Fibroblast of mammary gland (primary cell): ENCODE results near the gene MRGPRX1.
"Not testable (repeated sequence)": the region's sequence is repeated elsewhere in the genome, so short reads cannot be mapped to it uniquely, and the experiment has no call there.

ENCODE experiments used
- DNase-seq: peaks from one replicate; pipeline ENCODE4 v3.0.0-alpha.2; 2010; ENCODE audit warnings: low read depth
- H3K4me3 ChIP-seq: 2 replicates; pipeline ENCODE4 v1.5.1; 2011; ENCODE audit warnings: low read depth, mild to moderate bottlenecking, low read length, moderate library complexity; ENCODE audit not compliant: control insufficient read depth
- TF ChIP-seq, protein P1 (sequence below): conservative IDR thresholded peaks from 2 replicates; pipeline ENCODE4 v1.5.1; 2011; ENCODE audit warnings: low read depth, low read length, inconsistent platforms; ENCODE audit not compliant: control insufficient read depth, insufficient read depth

MRGPRX1 gene

DNA sequence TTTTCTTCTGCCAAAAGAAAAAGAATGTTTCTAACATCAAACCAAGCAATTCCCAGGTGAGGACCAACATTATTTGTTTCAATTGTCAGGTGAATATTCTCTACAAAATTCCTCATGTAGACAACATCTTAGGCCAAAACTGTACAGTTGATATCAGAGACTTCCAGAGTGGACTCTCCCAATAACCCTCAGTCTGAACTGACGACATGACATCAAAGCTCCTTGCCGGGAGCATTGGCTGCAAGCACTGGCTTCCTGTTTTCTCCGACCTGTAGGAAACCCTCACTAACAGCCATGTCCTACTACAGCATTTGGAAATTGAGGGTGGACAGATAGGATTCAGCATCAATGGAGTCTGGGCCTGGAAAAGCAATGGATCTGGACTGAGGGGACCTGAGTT lies 30.5 kb upstream of the MRGPRX1 start:
- DNase-seq = no peak
- no peak overlapping the region for H3K4me3 ChIP-seq
- TF ChIP-seq, protein P1, sequence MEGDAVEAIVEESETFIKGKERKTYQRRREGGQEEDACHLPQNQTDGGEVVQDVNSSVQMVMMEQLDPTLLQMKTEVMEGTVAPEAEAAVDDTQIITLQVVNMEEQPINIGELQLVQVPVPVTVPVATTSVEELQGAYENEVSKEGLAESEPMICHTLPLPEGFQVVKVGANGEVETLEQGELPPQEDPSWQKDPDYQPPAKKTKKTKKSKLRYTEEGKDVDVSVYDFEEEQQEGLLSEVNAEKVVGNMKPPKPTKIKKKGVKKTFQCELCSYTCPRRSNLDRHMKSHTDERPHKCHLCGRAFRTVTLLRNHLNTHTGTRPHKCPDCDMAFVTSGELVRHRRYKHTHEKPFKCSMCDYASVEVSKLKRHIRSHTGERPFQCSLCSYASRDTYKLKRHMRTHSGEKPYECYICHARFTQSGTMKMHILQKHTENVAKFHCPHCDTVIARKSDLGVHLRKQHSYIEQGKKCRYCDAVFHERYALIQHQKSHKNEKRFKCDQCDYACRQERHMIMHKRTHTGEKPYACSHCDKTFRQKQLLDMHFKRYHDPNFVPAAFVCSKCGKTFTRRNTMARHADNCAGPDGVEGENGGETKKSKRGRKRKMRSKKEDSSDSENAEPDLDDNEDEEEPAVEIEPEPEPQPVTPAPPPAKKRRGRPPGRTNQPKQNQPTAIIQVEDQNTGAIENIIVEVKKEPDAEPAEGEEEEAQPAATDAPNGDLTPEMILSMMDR = no peak

DNA sequence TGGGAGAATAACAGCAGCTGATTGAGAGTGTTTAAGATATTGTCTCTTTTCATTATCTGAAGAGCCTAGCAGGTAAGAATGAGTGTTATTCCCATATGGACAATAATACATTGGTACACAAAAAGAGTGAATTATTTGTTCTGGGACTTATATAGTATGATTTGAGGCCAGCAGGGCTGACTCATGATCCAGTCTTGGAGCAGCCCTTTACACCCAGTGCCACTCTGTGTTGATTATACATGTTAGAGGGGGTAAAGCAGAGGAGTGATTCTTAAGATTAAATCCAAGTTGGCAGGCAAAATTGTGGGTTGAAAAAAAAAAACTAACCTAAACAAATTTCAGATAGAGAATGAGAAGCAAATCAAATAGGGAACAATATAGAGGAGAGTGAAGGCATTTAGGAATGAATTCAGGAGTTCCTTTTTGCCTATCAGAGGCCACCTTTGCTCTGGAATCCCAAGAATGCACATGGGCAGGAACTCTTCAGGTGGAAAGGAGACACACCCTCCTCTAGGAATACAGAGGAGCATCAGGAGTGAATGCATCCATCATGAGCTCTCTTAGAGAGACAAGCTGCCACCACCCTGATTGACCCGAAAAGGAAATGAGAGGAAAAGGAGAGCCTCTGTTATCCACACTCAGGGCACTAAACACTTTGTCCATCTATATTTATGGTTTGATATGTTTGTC lies 19.2 kb upstream of the MRGPRX1 start:
- H3K4me3 ChIP-seq = no peak overlapping the region
- TF ChIP-seq, protein P1 = no peak
- no peak for DNase-seq

DNA sequence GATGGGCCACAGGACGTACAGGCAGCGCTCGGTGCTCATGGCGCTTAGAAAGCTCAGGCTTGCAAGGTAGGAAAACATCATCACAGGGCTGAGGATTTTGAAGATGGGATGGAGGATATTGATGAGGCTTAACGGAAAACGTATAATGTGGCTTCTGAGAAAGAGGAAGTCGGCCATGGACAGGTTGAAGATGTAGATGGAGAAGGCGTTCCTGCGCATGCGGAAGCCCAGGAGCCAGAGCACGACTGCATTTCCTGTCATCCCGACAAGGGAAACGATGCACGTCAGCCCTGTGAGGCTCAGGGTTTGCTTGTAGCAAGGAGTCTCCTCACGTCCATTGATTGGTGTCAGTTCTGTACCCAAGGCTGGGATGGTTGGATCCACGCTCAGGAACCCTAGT lies 17.4 kb upstream of the MRGPRX1 start:
- TF ChIP-seq, protein P1 = no peak
- DNase-seq = no peak
- H3K4me3 ChIP-seq = no peak overlapping the region

DNA sequence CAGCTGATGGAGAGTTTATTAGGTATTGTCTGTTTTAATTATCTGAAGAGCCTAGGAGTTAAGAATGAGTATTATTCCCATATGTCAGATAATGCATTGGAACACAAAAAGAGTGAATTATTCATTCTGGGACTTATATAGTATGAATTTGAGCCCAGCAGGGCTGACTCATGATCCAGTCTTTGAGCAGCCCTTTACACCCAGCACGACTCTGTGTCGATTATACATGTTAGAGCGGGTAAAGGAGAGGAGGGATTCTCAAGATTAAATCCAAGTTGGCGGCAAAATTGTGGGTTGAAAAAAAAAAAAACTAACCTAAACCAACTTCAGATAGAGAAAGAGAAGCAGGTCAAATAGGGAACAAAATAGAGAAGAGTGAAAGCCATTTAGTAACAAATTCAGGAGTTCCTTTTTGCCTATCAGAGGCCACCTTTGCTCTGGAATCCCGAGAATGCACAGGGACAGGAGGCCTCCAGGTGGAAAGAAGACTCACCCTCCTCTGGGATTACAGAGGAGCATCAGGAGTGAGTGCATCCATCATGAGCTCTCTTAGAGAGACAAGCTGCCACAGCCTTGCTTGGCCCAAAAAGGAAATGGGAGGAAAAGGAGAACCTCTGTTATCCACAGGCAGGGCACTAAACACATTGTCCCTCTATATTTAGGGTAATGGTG lies 3.1 kb downstream of the MRGPRX1 start:
- TF ChIP-seq, protein P1 = no peak
- H3K4me3 ChIP-seq = no peak overlapping the region
- no peak for DNase-seq

DNA sequence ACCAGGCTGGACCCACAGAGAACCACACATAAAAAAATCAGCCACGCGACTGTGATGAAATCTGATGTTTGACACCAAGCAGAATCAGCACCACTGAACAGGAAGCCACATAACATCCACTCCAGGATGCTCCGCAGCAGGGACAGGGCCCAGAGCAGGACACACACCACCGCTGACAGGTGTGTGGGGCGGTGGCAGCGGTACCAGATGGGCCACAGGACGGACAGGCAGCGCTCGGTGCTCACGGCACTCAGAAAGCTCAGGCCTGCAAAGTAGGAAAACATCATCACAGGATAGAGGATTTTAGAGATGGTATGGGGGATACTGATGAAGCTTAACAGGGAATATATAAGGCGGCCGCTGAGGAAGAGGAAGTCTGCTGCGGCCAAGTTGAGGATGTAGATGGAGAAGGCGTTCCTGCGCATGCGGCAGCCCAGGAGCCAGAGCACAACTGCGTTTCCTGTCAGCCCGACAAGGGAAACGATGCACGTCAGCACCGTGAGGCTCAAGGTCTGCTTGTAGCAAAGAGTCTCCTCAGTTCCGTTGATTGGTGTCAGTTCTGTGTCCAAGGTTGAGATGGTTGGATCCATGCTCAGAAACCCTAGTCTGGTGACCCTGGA lies 4.9 kb downstream of the MRGPRX1 start:
- no peak for DNase-seq
- no peak overlapping the region for H3K4me3 ChIP-seq
- TF ChIP-seq, protein P1 = no peak

DNA sequence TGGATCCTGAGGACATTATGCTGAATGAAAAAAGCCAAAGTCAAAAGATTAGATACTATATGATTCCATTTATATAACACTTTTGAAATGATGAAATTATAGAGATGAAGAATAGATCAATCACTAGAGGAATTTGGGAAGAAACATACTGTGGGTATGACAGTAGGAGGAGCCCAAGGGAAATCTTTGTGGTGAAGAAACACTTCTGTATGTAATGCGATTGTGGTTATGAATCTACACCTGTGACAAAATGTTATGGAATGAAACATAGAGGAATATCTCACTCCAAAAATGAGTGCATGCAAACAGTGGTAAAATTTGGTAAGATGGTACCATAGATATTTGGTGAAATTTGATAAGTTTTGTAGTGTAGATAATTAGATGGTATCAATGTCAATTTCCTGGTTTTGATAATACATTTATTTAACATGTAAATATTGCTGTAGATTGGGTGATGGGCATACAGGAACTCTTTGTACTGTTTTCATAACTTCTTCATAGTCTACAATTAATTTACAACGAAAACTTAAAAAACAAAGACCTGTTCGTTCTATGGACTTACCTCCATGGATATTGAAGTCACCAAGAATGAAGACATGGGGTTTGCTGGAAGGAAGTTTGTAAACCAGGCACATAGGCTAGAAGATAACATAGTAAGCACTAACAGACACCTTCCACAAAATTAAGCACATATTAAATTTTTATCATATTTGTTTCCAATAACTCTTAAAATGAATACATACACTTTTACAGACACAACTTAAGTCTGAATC lies 11.5 kb downstream of the MRGPRX1 start:
- H3K4me3 ChIP-seq = no peak overlapping the region
- DNase-seq = no peak
- TF ChIP-seq, protein P1 = no peak

DNA sequence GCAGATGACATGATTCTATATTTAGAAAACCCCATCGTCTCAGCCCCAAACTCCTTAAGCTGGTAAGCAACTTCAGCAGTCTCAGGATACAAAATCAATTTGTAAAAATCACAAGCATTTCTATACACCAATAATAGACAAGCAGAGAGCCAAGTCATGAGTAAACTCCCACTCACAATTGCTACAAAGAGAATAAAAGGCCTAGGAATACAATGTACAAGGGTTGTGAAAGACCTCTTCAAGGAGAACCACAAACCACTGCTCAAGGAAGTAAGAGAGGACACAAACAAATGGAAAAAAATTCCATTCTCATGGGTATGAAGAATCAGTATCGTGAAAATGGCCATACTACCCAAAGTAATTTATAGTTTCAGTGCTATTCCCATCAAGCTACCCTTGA lies 13.8 kb downstream of the MRGPRX1 start:
- not testable (repeated sequence) for DNase-seq, H3K4me3 ChIP-seq
